Measurements from ENCODE around the gene NFYA.

- no peak for TF ChIP-seq POLR2AphosphoS5 (IDR thresholded peaks at IDR 0.05)
- TF ChIP-seq, protein P1, sequence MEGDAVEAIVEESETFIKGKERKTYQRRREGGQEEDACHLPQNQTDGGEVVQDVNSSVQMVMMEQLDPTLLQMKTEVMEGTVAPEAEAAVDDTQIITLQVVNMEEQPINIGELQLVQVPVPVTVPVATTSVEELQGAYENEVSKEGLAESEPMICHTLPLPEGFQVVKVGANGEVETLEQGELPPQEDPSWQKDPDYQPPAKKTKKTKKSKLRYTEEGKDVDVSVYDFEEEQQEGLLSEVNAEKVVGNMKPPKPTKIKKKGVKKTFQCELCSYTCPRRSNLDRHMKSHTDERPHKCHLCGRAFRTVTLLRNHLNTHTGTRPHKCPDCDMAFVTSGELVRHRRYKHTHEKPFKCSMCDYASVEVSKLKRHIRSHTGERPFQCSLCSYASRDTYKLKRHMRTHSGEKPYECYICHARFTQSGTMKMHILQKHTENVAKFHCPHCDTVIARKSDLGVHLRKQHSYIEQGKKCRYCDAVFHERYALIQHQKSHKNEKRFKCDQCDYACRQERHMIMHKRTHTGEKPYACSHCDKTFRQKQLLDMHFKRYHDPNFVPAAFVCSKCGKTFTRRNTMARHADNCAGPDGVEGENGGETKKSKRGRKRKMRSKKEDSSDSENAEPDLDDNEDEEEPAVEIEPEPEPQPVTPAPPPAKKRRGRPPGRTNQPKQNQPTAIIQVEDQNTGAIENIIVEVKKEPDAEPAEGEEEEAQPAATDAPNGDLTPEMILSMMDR (IDR thresholded peaks at IDR 0.05) = no peak
- TF ChIP-seq EP300 (IDR thresholded peaks at IDR 0.05) = no peak
These were observed 7.8 kb downstream of the NFYA start for GRCh38 chr6:41080621-41081020.
